HepG2 (cell line): ENCODE measurements around the gene ZMYM1. TPM values are rescaled to one million over a fixed set of nuclear protein-coding genes. Genes with fewer than 3 reads are reported as not detected.

Experiments used
- AGO2 ChIP-seq: fragments of 200-400 bp; formaldehyde crosslinking; optimal IDR thresholded peaks from 2 replicates; pipeline ENCODE3; 2017; ENCODE audit warnings: mild to moderate bottlenecking, low read depth, low read length, moderate library complexity
- GABPB1 ChIP-seq: IDR thresholded peaks from 2 replicates; pipeline ENCODE4 v1.6.1; 2016; ENCODE audit warnings: mild to moderate bottlenecking, missing genetic modification reagents, moderate library complexity, missing compliant biosample characterization
- NRL ChIP-seq: sonication (generic); formaldehyde crosslinking; IDR thresholded peaks from 2 replicates; pipeline ENCODE4 v1.5.0; 2020; ENCODE audit warnings: missing genetic modification reagents, mild to moderate bottlenecking, moderate library complexity, borderline replicate concordance
- PHF20 ChIP-seq: sonication (generic); formaldehyde crosslinking; IDR thresholded peaks from 2 replicates; pipeline ENCODE4 v1.5.0; 2020; ENCODE audit warnings: mild to moderate bottlenecking, missing genetic modification reagents
- SRF ChIP-seq: IDR thresholded peaks from 2 replicates; pipeline ENCODE4 v1.6.1; 2011; ENCODE audit warnings: mild to moderate bottlenecking, low read depth, low read length, moderate library complexity
- ZFAT ChIP-seq: sonication (generic); formaldehyde crosslinking; conservative IDR thresholded peaks from 2 replicates; pipeline ENCODE4 v1.8.1; 2023; ENCODE audit warnings: missing genetic modification reagents, inconsistent platforms
- ZMYM4 ChIP-seq: sonication (generic); formaldehyde crosslinking; IDR thresholded peaks from 2 replicates; pipeline ENCODE4 v1.8.1; 2023; ENCODE audit warnings: mild to moderate bottlenecking, missing genetic modification reagents
- ZNF10 ChIP-seq: sonication (generic); formaldehyde crosslinking; IDR thresholded peaks from 2 replicates; pipeline ENCODE4 v1.4.0; 2020; ENCODE audit warnings: mild to moderate bottlenecking, low read depth, missing genetic modification reagents, borderline replicate concordance
- ZNF468 ChIP-seq: sonication (generic); formaldehyde crosslinking; IDR thresholded peaks from 2 replicates; pipeline ENCODE4 v1.8.0; 2022; ENCODE audit warnings: mild to moderate bottlenecking, moderate library complexity, missing genetic modification reagents
- ZNF629 ChIP-seq: sonication (generic); formaldehyde crosslinking; conservative IDR thresholded peaks from 2 replicates; pipeline ENCODE4 v1.5.0; 2020; ENCODE audit warnings: missing genetic modification reagents
- ZZZ3 ChIP-seq: sonication (generic); formaldehyde crosslinking; IDR thresholded peaks from 2 replicates; pipeline ENCODE4 v1.4.0; 2020; ENCODE audit warnings: missing genetic modification reagents, mild to moderate bottlenecking, borderline replicate concordance
- polyA plus RNA-seq, 8 experiments: library from polyadenylated mRNA; depleted of rRNA in 3 of 8; stranded (reverse) in 7 of 8; unstranded in 1 of 8; fragments of >200 nt; fragmentation: Illumina TruSeq in 4 of 8; extraction: Trizol in 4 of 8; gene quantifications; 2 replicates each; pipeline versions ENCODE4 v1.2.1 to v1.2.3, GENCODE V29; 2011 to 2016; ENCODE audit warnings: low read depth in 4 of 8, missing spikeins in 1 of 8, mixed read lengths in 1 of 8; ENCODE audit not compliant: insufficient read depth in 1 of 8
- total RNA-seq, 5 experiments: library from RNA; depleted of rRNA; stranded (reverse); fragments of >200 nt; fragmentation: Illumina TruSeq; extraction: Trizol; gene quantifications; 2 replicates each; pipeline ENCODE4 v1.2.3, GENCODE V29; 2016; ENCODE audit warnings: low read depth in 1 of 5
- TF ChIP-seq, protein P1 (sequence below): sonication (generic); formaldehyde crosslinking; IDR thresholded peaks from 2 replicates; pipeline ENCODE4; 2020; ENCODE audit warnings: missing genetic modification reagents, mild to moderate bottlenecking, borderline replicate concordance
- TF ChIP-seq, protein P2 (sequence below): sonication (generic); formaldehyde crosslinking; IDR thresholded peaks from 2 replicates; pipeline ENCODE4 v1.5.0; 2020; ENCODE audit warnings: mild to moderate bottlenecking, missing genetic modification reagents
- TF ChIP-seq, protein P3 (sequence below): IDR thresholded peaks from 2 replicates; pipeline ENCODE4 v1.6.1; 2012; ENCODE audit warnings: low read depth, low read length, improper control_type of control experiment
- TF ChIP-seq, protein P4 (sequence below): sonication (generic); formaldehyde crosslinking; IDR thresholded peaks from 2 replicates; pipeline ENCODE4 v1.8.0; 2022; ENCODE audit warnings: mild to moderate bottlenecking, missing genetic modification reagents
- TF ChIP-seq, protein P5 (sequence below): sonication (generic); formaldehyde crosslinking; IDR thresholded peaks from 2 replicates; pipeline ENCODE4 v1.4.0; 2020; ENCODE audit warnings: low read depth, mild to moderate bottlenecking, missing genetic modification reagents

ZMYM1 gene
- total and polyA plus RNA-seq, 2 of the 13 experiments (the other 11 are each of a cell fraction or from before 2014, with no cell fraction given), result 10.0 to 16.2 TPM

DNA sequence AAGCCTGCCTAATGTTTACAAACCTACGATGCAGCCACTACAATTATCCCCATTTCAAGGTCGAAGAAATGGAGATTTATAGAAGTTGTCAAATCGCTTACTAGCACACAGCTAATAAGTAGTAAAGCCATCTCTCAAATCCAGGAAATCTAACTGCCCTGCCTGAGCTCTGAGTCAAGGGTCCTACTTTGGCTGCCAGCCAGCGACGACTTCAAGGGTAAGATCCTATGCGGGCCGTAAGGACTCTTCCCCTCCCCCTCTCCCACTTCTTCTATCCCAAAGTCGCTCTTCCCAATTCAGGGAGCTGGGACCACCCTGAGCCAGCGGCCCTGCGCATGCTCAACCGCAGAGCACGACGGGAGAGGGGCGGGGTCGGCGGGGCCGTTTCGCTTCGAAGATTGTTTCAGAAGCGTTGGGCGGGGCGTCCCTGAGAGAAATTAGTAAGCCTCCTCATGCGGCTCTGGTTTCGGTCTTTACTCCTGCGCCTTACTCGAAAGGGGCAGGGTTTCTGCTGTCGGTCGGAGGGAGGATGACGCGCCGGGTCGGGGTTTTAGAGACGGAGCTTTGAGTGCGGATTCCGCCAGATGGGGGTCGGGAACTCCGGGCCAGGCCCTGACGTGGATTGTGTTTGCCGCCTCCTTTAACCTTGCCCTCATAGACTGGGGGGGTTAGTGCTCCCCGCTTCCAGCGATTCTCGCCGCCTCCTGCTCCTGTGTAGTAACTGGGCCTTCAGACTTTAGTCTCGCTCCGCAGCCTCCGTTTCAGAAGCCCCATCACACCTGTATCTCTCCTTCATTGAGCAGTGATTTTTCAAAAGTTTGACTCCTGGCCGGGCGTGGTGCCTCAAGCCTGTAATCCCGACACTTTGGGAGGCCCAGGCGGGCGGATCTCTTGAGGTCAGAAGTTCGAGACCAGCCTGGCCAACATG, at the start of gene ZMYM1 (continued):
- TF ChIP-seq, protein P1, sequence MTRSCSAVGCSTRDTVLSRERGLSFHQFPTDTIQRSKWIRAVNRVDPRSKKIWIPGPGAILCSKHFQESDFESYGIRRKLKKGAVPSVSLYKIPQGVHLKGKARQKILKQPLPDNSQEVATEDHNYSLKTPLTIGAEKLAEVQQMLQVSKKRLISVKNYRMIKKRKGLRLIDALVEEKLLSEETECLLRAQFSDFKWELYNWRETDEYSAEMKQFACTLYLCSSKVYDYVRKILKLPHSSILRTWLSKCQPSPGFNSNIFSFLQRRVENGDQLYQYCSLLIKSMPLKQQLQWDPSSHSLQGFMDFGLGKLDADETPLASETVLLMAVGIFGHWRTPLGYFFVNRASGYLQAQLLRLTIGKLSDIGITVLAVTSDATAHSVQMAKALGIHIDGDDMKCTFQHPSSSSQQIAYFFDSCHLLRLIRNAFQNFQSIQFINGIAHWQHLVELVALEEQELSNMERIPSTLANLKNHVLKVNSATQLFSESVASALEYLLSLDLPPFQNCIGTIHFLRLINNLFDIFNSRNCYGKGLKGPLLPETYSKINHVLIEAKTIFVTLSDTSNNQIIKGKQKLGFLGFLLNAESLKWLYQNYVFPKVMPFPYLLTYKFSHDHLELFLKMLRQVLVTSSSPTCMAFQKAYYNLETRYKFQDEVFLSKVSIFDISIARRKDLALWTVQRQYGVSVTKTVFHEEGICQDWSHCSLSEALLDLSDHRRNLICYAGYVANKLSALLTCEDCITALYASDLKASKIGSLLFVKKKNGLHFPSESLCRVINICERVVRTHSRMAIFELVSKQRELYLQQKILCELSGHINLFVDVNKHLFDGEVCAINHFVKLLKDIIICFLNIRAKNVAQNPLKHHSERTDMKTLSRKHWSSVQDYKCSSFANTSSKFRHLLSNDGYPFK (CRISPR knock-in tag), result peak; percentile 67; the same call in 1 of the 2 replicates
- TF ChIP-seq GABPB1 (CRISPR knock-in tag), result peak; percentile 56
- peak; percentile 97 for TF ChIP-seq NRL (CRISPR knock-in tag)
- TF ChIP-seq SRF, result no peak
- TF ChIP-seq, protein P2, sequence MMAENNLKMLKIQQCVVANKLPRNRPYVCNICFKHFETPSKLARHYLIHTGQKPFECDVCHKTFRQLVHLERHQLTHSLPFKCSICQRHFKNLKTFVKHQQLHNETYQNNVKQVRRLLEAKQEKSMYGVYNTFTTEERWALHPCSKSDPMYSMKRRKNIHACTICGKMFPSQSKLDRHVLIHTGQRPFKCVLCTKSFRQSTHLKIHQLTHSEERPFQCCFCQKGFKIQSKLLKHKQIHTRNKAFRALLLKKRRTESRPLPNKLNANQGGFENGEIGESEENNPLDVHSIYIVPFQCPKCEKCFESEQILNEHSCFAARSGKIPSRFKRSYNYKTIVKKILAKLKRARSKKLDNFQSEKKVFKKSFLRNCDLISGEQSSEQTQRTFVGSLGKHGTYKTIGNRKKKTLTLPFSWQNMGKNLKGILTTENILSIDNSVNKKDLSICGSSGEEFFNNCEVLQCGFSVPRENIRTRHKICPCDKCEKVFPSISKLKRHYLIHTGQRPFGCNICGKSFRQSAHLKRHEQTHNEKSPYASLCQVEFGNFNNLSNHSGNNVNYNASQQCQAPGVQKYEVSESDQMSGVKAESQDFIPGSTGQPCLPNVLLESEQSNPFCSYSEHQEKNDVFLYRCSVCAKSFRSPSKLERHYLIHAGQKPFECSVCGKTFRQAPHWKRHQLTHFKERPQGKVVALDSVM (CRISPR knock-in tag), result peak; percentile 84; the same call in 1 of the 2 replicates
- no peak; the same call in 1 of the 2 replicates for TF ChIP-seq ZNF468 (CRISPR knock-in tag)
- TF ChIP-seq ZNF10 (CRISPR knock-in tag), result no peak
- TF ChIP-seq ZNF629 (CRISPR knock-in tag), result no peak
- TF ChIP-seq PHF20, result peak; percentile 68; the same call in 1 of the 2 replicates
- TF ChIP-seq ZFAT (CRISPR knock-in tag), result no peak
- TF ChIP-seq AGO2, result no peak
- TF ChIP-seq ZMYM4 (CRISPR knock-in tag), result peak; percentile 90
- TF ChIP-seq ZZZ3 (CRISPR knock-in tag), result peak; percentile 41; the same call in 1 of the 2 replicates
- TF ChIP-seq, protein P3, sequence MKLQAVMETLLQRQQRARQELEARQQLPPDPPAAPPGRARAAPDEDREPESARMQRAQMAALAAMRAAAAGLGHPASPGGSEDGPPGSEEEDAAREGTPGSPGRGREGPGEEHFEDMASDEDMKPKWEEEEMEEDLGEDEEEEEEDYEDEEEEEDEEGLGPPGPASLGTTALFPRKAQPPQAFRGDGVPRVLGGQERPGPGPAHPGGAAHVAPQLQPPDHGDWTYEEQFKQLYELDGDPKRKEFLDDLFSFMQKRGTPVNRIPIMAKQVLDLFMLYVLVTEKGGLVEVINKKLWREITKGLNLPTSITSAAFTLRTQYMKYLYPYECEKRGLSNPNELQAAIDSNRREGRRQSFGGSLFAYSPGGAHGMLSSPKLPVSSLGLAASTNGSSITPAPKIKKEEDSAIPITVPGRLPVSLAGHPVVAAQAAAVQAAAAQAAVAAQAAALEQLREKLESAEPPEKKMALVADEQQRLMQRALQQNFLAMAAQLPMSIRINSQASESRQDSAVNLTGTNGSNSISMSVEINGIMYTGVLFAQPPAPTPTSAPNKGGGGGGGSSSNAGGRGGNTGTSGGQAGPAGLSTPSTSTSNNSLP, result no peak
- TF ChIP-seq, protein P4, sequence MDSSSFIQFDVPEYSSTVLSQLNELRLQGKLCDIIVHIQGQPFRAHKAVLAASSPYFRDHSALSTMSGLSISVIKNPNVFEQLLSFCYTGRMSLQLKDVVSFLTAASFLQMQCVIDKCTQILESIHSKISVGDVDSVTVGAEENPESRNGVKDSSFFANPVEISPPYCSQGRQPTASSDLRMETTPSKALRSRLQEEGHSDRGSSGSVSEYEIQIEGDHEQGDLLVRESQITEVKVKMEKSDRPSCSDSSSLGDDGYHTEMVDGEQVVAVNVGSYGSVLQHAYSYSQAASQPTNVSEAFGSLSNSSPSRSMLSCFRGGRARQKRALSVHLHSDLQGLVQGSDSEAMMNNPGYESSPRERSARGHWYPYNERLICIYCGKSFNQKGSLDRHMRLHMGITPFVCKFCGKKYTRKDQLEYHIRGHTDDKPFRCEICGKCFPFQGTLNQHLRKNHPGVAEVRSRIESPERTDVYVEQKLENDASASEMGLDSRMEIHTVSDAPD, result no peak
- TF ChIP-seq, protein P5, sequence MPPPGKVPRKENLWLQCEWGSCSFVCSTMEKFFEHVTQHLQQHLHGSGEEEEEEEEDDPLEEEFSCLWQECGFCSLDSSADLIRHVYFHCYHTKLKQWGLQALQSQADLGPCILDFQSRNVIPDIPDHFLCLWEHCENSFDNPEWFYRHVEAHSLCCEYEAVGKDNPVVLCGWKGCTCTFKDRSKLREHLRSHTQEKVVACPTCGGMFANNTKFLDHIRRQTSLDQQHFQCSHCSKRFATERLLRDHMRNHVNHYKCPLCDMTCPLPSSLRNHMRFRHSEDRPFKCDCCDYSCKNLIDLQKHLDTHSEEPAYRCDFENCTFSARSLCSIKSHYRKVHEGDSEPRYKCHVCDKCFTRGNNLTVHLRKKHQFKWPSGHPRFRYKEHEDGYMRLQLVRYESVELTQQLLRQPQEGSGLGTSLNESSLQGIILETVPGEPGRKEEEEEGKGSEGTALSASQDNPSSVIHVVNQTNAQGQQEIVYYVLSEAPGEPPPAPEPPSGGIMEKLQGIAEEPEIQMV (CRISPR knock-in tag), result no peak
